HepG2 (cell line): ENCODE data around the gene MYH9. TPM values are rescaled to one million over a fixed set of nuclear protein-coding genes. Genes with fewer than 3 reads are reported as not detected.

Experiments
- ARID5B ChIP-seq: IDR thresholded peaks from 2 replicates; pipeline ENCODE4 v1.4.0; 2020; ENCODE audit warnings: mild to moderate bottlenecking, missing genetic modification reagents
- ARNT2 ChIP-seq: sonication (generic); formaldehyde crosslinking; IDR thresholded peaks from 2 replicates; pipeline ENCODE4 v1.8.0; 2022; ENCODE audit warnings: mild to moderate bottlenecking, low read depth, missing genetic modification reagents, moderate library complexity
- CHD2 ChIP-seq: IDR thresholded peaks from 2 replicates; pipeline ENCODE4 v1.6.1; 2011; ENCODE audit warnings: low read depth, low read length, improper control_type of control experiment
- ISL2 ChIP-seq: sonication (generic); formaldehyde crosslinking; IDR thresholded peaks from 2 replicates; pipeline ENCODE4 v1.5.0; 2020; ENCODE audit warnings: missing genetic modification reagents
- JUNB ChIP-seq: sonication (generic); formaldehyde crosslinking; IDR thresholded peaks from 2 replicates; pipeline ENCODE4 v1.8.0; 2022; ENCODE audit warnings: missing genetic modification reagents, mild to moderate bottlenecking, borderline replicate concordance
- KLF15 ChIP-seq: sonication (generic); formaldehyde crosslinking; IDR thresholded peaks from 2 replicates; pipeline ENCODE4 v1.8.1; 2023; ENCODE audit warnings: borderline replicate concordance, mild to moderate bottlenecking, inconsistent platforms, missing genetic modification reagents, mixed read lengths
- MEIS1 ChIP-seq: sonication (generic); formaldehyde crosslinking; IDR thresholded peaks from 2 replicates; pipeline ENCODE4 v1.9.0; 2021; ENCODE audit warnings: mild to moderate bottlenecking, missing genetic modification reagents, moderate library complexity, borderline replicate concordance
- MYC ChIP-seq: sonication (generic); formaldehyde crosslinking; IDR thresholded peaks from 2 replicates; pipeline ENCODE4 v1.9.0; 2021; ENCODE audit warnings: missing genetic modification reagents, borderline replicate concordance
- NCOA5 ChIP-seq: sonication (generic); formaldehyde crosslinking; IDR thresholded peaks from 2 replicates; pipeline ENCODE4 v1.4.0; 2020; ENCODE audit warnings: missing genetic modification reagents
- NPAS2 ChIP-seq: sonication (generic); formaldehyde crosslinking; IDR thresholded peaks from 2 replicates; pipeline ENCODE4 v1.8.0; 2022; ENCODE audit warnings: mild to moderate bottlenecking, missing genetic modification reagents, borderline replicate concordance
- PHF21A ChIP-seq: sonication (generic); formaldehyde crosslinking; IDR thresholded peaks from 2 replicates; pipeline ENCODE4 v1.5.0; 2020; ENCODE audit warnings: mild to moderate bottlenecking, missing genetic modification reagents
- RFXANK ChIP-seq: IDR thresholded peaks from 2 replicates; pipeline ENCODE4 v1.6.1; 2016
- ZNF138 ChIP-seq: sonication (generic); formaldehyde crosslinking; IDR thresholded peaks from 2 replicates; pipeline ENCODE4 v1.5.0; 2020; ENCODE audit warnings: mild to moderate bottlenecking, low read depth, missing genetic modification reagents
- ZNF296 ChIP-seq: sonication (generic); formaldehyde crosslinking; conservative IDR thresholded peaks from 2 replicates; pipeline ENCODE4 v1.5.0; 2020; ENCODE audit warnings: mild to moderate bottlenecking, missing genetic modification reagents
- ZNF337 ChIP-seq: sonication (generic); formaldehyde crosslinking; IDR thresholded peaks from 2 replicates; pipeline ENCODE4 v1.5.1; 2020; ENCODE audit warnings: missing genetic modification reagents, low read depth, mild to moderate bottlenecking, borderline replicate concordance
- ZNF512B ChIP-seq: sonication (generic); formaldehyde crosslinking; IDR thresholded peaks from 2 replicates; pipeline ENCODE4 v1.5.1; 2020; ENCODE audit warnings: missing genetic modification reagents, mild to moderate bottlenecking, borderline replicate concordance
- ZNF687 ChIP-seq: sonication (generic); formaldehyde crosslinking; IDR thresholded peaks from 2 replicates; pipeline ENCODE4 v1.5.1; 2020; ENCODE audit warnings: mild to moderate bottlenecking, missing genetic modification reagents, moderate library complexity
- ZSCAN5A ChIP-seq: sonication (generic); formaldehyde crosslinking; IDR thresholded peaks from 2 replicates; pipeline ENCODE4 v1.8.0; 2022; ENCODE audit warnings: mild to moderate bottlenecking, missing genetic modification reagents, borderline replicate concordance
- polyA plus RNA-seq, 8 experiments: library from polyadenylated mRNA; depleted of rRNA in 3 of 8; stranded (reverse) in 7 of 8; unstranded in 1 of 8; fragments of >200 nt; fragmentation: Illumina TruSeq in 4 of 8; extraction: Trizol in 4 of 8; gene quantifications; 2 replicates each; pipeline versions ENCODE4 v1.2.1 to v1.2.3, GENCODE V29; 2011 to 2016; ENCODE audit warnings: low read depth in 4 of 8, missing spikeins in 1 of 8, mixed read lengths in 1 of 8; ENCODE audit not compliant: insufficient read depth in 1 of 8
- total RNA-seq, 5 experiments: library from RNA; depleted of rRNA; stranded (reverse); fragments of >200 nt; fragmentation: Illumina TruSeq; extraction: Trizol; gene quantifications; 2 replicates each; pipeline ENCODE4 v1.2.3, GENCODE V29; 2016; ENCODE audit warnings: low read depth in 1 of 5

Gene MYH9
- total and polyA plus RNA-seq, 2 of the 13 experiments (the other 11 are each of a cell fraction or from before 2014, with no cell fraction given), result 50.7 to 98.5 TPM

GRCh38 chr22:36360871-36361383 is 26.8 kb downstream of the MYH9 start (continued):
- TF ChIP-seq ARID5B (CRISPR knock-in tag) (no peak), PHF21A (peak; percentile 61), ZNF512B (CRISPR knock-in tag) (no peak), ISL2 (0 out of 2 replicates have a peak, but pooled peaks have one; percentile 38), ZNF138 (CRISPR knock-in tag) (no peak), MYC (no peak), JUNB (CRISPR knock-in tag) (no peak), CHD2 (no peak), ZNF337 (no peak), ZSCAN5A (CRISPR knock-in tag) (no peak), NCOA5 (CRISPR knock-in tag) (no peak), ZNF687 (CRISPR knock-in tag) (peak; percentile 73), ZNF296 (CRISPR knock-in tag) (0 out of 2 replicates have a peak, but pooled peaks have one; percentile 44), RFXANK (CRISPR knock-in tag) (no peak), NPAS2 (CRISPR knock-in tag) (no peak), MEIS1 (no peak), KLF15 (CRISPR knock-in tag) (no peak), ARNT2 (CRISPR knock-in tag) (no peak)
